IMR-90 (cell line): ENCODE data around the gene SLC8A1. TPM values are rescaled to one million over a fixed set of nuclear protein-coding genes. Genes with fewer than 3 reads are reported as not detected.

Experiments
- ATAC-seq: fragments of 200-7000 bp; cut with Tn5 transposase; 2 replicates; pipeline ENCODE4 v1.9.1; 2020; ENCODE audit warnings: low read depth, mild to moderate bottlenecking, moderate library complexity
- BruUV-seq: library from RNA; stranded (reverse); fragments of 400-500 nt; replicated peaks from 2 replicates; lab custom pipeline; 2021; lab: Mats Ljungman, UMichigan
- CTCF ChIA-PET: fragments of 300-600 bp; formaldehyde crosslinking; extraction: SDS; loops from one replicate; lab custom pipeline; 2021; ENCODE audit warnings: antibody characterized with exemption; lab: Yijun Ruan, JAX
- POLR2A ChIA-PET: fragments of 300-600 bp; sonication (Branson Sonifier 250); formaldehyde crosslinking; loops from one replicate; lab custom pipeline; 2022; ENCODE audit warnings: antibody characterized with exemption; ENCODE audit not compliant: unreplicated experiment; lab: Charles Lee
- DNase-seq: peaks from one replicate; pipeline ENCODE4 v3.0.0; 2013
- H2AFZ ChIP-seq: replicated peaks from 2 replicates; pipeline ENCODE3; 2013; ENCODE audit warnings: low read length, mild to moderate bottlenecking; ENCODE audit not compliant: poor library complexity
- H2AK5ac ChIP-seq: 2 replicates; pipeline ENCODE4 v1.6.1; 2013; ENCODE audit warnings: low read depth, low read length, inconsistent platforms
- H2AK9ac ChIP-seq: replicated peaks from 2 replicates; pipeline ENCODE3; 2013; ENCODE audit warnings: mild to moderate bottlenecking, low read depth, low read length, moderate library complexity; ENCODE audit not compliant: poor library complexity
- H2BK120ac ChIP-seq: 2 replicates; pipeline ENCODE4 v1.6.1; 2013; ENCODE audit warnings: low read depth, low read length, inconsistent platforms
- H2BK15ac ChIP-seq: 3 replicates; pipeline ENCODE4 v1.6.1; 2013; ENCODE audit warnings: low read depth, low read length, inconsistent platforms
- H2BK20ac ChIP-seq: 2 replicates; pipeline ENCODE4 v1.6.1; 2013; ENCODE audit warnings: low read depth, mild to moderate bottlenecking, inconsistent platforms, low read length, moderate library complexity
- H2BK5ac ChIP-seq: 2 replicates; pipeline ENCODE4 v1.6.1; 2013; ENCODE audit warnings: mild to moderate bottlenecking, low read depth, low read length, inconsistent platforms; ENCODE audit not compliant: poor library complexity, severe bottlenecking
- H3K14ac ChIP-seq: replicated peaks from 2 replicates; pipeline ENCODE4 v1.6.1; 2013; ENCODE audit warnings: low read depth, low read length, inconsistent platforms
- H3K18ac ChIP-seq: 2 replicates; pipeline ENCODE4 v1.6.1; 2013; ENCODE audit warnings: low read depth, low read length, control low read depth
- H3K23ac ChIP-seq: 2 replicates; pipeline ENCODE4 v1.6.1; 2013; ENCODE audit warnings: low read depth, low read length, inconsistent platforms
- H3K27ac ChIP-seq: 2 replicates; pipeline ENCODE4 v1.5.1; 2013; ENCODE audit warnings: mild to moderate bottlenecking, control low read depth, low read length; ENCODE audit not compliant: insufficient read depth
- H3K27me3 ChIP-seq: 2 replicates; pipeline ENCODE4 v1.6.1; 2013; ENCODE audit warnings: low read length; ENCODE audit not compliant: control insufficient read depth, insufficient read depth
- H3K36me3 ChIP-seq: 2 replicates; pipeline ENCODE4 v1.6.1; 2013; ENCODE audit warnings: low read length, mixed read lengths; ENCODE audit not compliant: control insufficient read depth, insufficient read depth
- H3K4ac ChIP-seq: 2 replicates; pipeline ENCODE4 v1.6.1; 2013; ENCODE audit warnings: low read depth, low read length, inconsistent platforms
- H3K4me1 ChIP-seq: 2 replicates; pipeline ENCODE4 v1.6.1; 2013; ENCODE audit warnings: low read length, mixed read lengths; ENCODE audit not compliant: control insufficient read depth, insufficient read depth
- H3K4me2 ChIP-seq: 2 replicates; pipeline ENCODE4 v1.6.1; 2013; ENCODE audit warnings: low read depth, mild to moderate bottlenecking, control low read depth, low read length, moderate library complexity
- H3K4me3 ChIP-seq: 2 replicates; pipeline ENCODE4 v1.5.1; 2013; ENCODE audit warnings: low read depth, mild to moderate bottlenecking, control low read depth, low read length, moderate library complexity; ENCODE audit not compliant: insufficient read depth
- H3K56ac ChIP-seq: 2 replicates; pipeline ENCODE4 v1.6.1; 2013; ENCODE audit warnings: low read length, inconsistent platforms; ENCODE audit not compliant: insufficient read depth; ENCODE audit errors: extremely low read depth
- H3K79me1 ChIP-seq, 2 experiments: 2 replicates each; pipeline ENCODE4 v1.6.1; 2013; ENCODE audit warnings: low read length in 2 of 2, inconsistent platforms in 1 of 2, low read depth in 1 of 2
- H3K9ac ChIP-seq: 2 replicates; pipeline ENCODE4 v1.6.1; 2013; ENCODE audit warnings: low read depth, low read length, control low read depth
- H3K9me1 ChIP-seq: 2 replicates; pipeline ENCODE4 v1.6.1; 2013; ENCODE audit warnings: low read length, inconsistent platforms; ENCODE audit not compliant: insufficient read depth
- H3K9me3 ChIP-seq: 2 replicates; pipeline ENCODE4 v1.6.1; 2013; ENCODE audit warnings: low read length; ENCODE audit not compliant: control insufficient read depth, insufficient read depth
- H4K20me1 ChIP-seq: 2 replicates; pipeline ENCODE4 v1.6.1; 2013; ENCODE audit warnings: low read length, inconsistent platforms; ENCODE audit not compliant: insufficient read depth
- H4K5ac ChIP-seq: 2 replicates; pipeline ENCODE4 v1.6.1; 2013; ENCODE audit warnings: mild to moderate bottlenecking, low read depth, low read length, control low read depth
- H4K8ac ChIP-seq, 2 experiments: 2 replicates each; pipeline ENCODE4 v1.6.1; 2013; ENCODE audit warnings: low read depth in 2 of 2, low read length in 2 of 2, control low read depth in 1 of 2, inconsistent platforms in 1 of 2
- H4K91ac ChIP-seq: 2 replicates; pipeline ENCODE4 v1.6.1; 2013; ENCODE audit warnings: low read depth, low read length, inconsistent platforms; ENCODE audit not compliant: insufficient read depth
- BHLHE40 ChIP-seq: fragments of 150-350 bp; IDR thresholded peaks from 2 replicates; pipeline ENCODE4 v1.6.1; 2016; ENCODE audit warnings: mild to moderate bottlenecking, low read depth, low read length
- CEBPB ChIP-seq: IDR thresholded peaks from 2 replicates; pipeline ENCODE4 v1.6.1; 2012; ENCODE audit warnings: low read depth, low read length, improper control_type of control experiment
- CHD1 ChIP-seq: IDR thresholded peaks from 2 replicates; pipeline ENCODE4 v1.6.1; 2012; ENCODE audit warnings: low read depth, low read length, improper control_type of control experiment
- CTCF ChIP-seq: conservative IDR thresholded peaks from 2 replicates; pipeline ENCODE4 v1.5.1; 2012; ENCODE audit warnings: mild to moderate bottlenecking, low read depth, low read length, improper control_type of control experiment
- ELK1 ChIP-seq: fragments of 150-350 bp; IDR thresholded peaks from 2 replicates; pipeline ENCODE4 v1.6.1; 2016; ENCODE audit warnings: low read depth, mild to moderate bottlenecking, low read length, moderate library complexity, borderline replicate concordance
- FOS ChIP-seq: fragments of 150-350 bp; IDR thresholded peaks from 2 replicates; pipeline ENCODE4 v1.6.1; 2016; ENCODE audit warnings: low read depth, low read length
- MAFK ChIP-seq: IDR thresholded peaks from 2 replicates; pipeline ENCODE4 v1.6.1; 2012; ENCODE audit warnings: low read depth, low read length, improper control_type of control experiment
- MAZ ChIP-seq: IDR thresholded peaks from 2 replicates; pipeline ENCODE4 v1.6.1; 2012; ENCODE audit warnings: low read depth, mild to moderate bottlenecking, low read length, improper control_type of control experiment, moderate library complexity, borderline replicate concordance
- MXI1 ChIP-seq: IDR thresholded peaks from 2 replicates; pipeline ENCODE4 v1.6.1; 2012; ENCODE audit warnings: low read depth, mild to moderate bottlenecking, low read length, moderate library complexity, borderline replicate concordance
- NFE2L2 ChIP-seq: fragments of 150-350 bp; IDR thresholded peaks from 2 replicates; pipeline ENCODE4 v1.6.1; 2016; ENCODE audit warnings: low read depth, mild to moderate bottlenecking, low read length
- POLR2A ChIP-seq: IDR thresholded peaks from 2 replicates; pipeline ENCODE4 v1.6.1; 2012; ENCODE audit warnings: mild to moderate bottlenecking, low read depth, low read length
- RAD21 ChIP-seq: IDR thresholded peaks from 2 replicates; pipeline ENCODE4 v1.6.1; 2012; ENCODE audit warnings: low read length, improper control_type of control experiment
- RCOR1 ChIP-seq: IDR thresholded peaks from 2 replicates; pipeline ENCODE4 v1.6.1; 2012; ENCODE audit warnings: mild to moderate bottlenecking, low read length, improper control_type of control experiment; ENCODE audit not compliant: insufficient replicate concordance
- RFX5 ChIP-seq: IDR thresholded peaks from 2 replicates; pipeline ENCODE4 v1.8.0; 2012; ENCODE audit warnings: low read depth, mild to moderate bottlenecking, low read length, moderate library complexity
- SMC3 ChIP-seq: fragments of 150-350 bp; IDR thresholded peaks from 2 replicates; pipeline ENCODE4 v1.6.1; 2016; ENCODE audit warnings: low read depth, mild to moderate bottlenecking, antibody characterized with exemption, low read length, moderate library complexity
- USF2 ChIP-seq: fragments of 150-350 bp; IDR thresholded peaks from 2 replicates; pipeline ENCODE4 v1.6.1; 2017; ENCODE audit warnings: mild to moderate bottlenecking, antibody characterized with exemption, low read length, low read depth
- WGBS, 2 experiments: methylation state at CpG; one replicate each; pipeline versions ENCODE4 v1.1.5 to v1.1.7; 2013; ENCODE audit warnings: missing lambda C conversion rate in 2 of 2; ENCODE audit not compliant: insufficient read length in 1 of 2; ENCODE audit errors: extremely low coverage in 2 of 2; 5-methylcytosine and 5-hydroxymethylcytosine counted together
- dilution Hi-C: fragments of 300-500 bp; cut with HindIII; formaldehyde crosslinking; loops from one replicate; pipeline ENCODE4 v1.14.3; 2018; ENCODE audit warnings: low sequenced_read_pairs; ENCODE audit not compliant: unreplicated experiment
- in situ Hi-C: fragments of 300-500 bp; cut with MboI; formaldehyde crosslinking; loops from 3 replicates; pipeline ENCODE4 v1.14.3; 2019; ENCODE audit warnings: low sequenced_read_pairs, inconsistent platforms, mixed read lengths
- intact Hi-C: fragments of 100-400 bp; cut with micrococcal nuclease; formaldehyde crosslinking; loops from 2 replicates; pipeline ENCODE4 v1.10.0; 2022
- polyA plus RNA-seq, 3 experiments: library from polyadenylated mRNA; depleted of rRNA; stranded (reverse); fragments of >200 nt; gene quantifications; 2 replicates each; pipeline ENCODE4 v1.2.3, GENCODE V29; 2012; ENCODE audit warnings: low replicate concordance in 1 of 3
- total RNA-seq: library from RNA; depleted of rRNA; stranded (reverse); fragments of >200 nt; gene quantifications from 2 replicates; pipeline ENCODE4 v1.2.3, GENCODE V29; 2012

SLC8A1 gene
- total and polyA plus RNA-seq, 2 of the 4 experiments (the other 2 are of a cell fraction): 7.7 to 57.0 TPM

GRCh38 chr2:40115348-40115747 lies 336.5 kb downstream of the SLC8A1 start:
- no peak overlapping the region for H2AFZ ChIP-seq
- H3K4me2 ChIP-seq: no peak overlapping the region
- peak overlapping the region; percentile 81; the same call in 1 of the 2 replicates for H2BK20ac ChIP-seq
- no peak overlapping the region for H3K27ac ChIP-seq
- no peak overlapping the region for H3K56ac ChIP-seq
- H4K5ac ChIP-seq: peak overlapping the region; percentile 64; the same call in 1 of the 2 replicates
- no TSS peak for BruUV-seq
- peaks cover 8% of the 10 kb centered on the region for H3K9me1 ChIP-seq
- H4K91ac ChIP-seq: no peak overlapping the region; the same call in 1 of the 2 replicates
- no peak overlapping the region for H2AK9ac ChIP-seq
- H3K4ac ChIP-seq: peak overlapping the region; percentile 7
- in situ Hi-C loops (no loop called here), dilution Hi-C loops (no loop called here), intact Hi-C loops (no loop called here)
- no peaks in the 10 kb centered on the region for H3K27me3 ChIP-seq
- no peaks in the 10 kb centered on the region for H4K20me1 ChIP-seq
- H3K14ac ChIP-seq: no peak overlapping the region
- peak overlapping the region; percentile 71 for H2BK120ac ChIP-seq
- no peak overlapping the region for H3K4me3 ChIP-seq
- ATAC-seq: no peak
- H3K79me1 ChIP-seq: peaks cover 3 to 7% of the 10 kb centered on the region in 2 experiments; a peak in 2 of 4 replicates
- H3K36me3 ChIP-seq: peaks cover 12% of the 10 kb centered on the region
- no peaks in the 10 kb centered on the region; the same call in 1 of the 2 replicates for H3K4me1 ChIP-seq
- 100% methylated on average over 4 of the region's 12 CpGs; no CpG with 5 or more reads in 1 of the 2 experiments for WGBS, 2 experiments
- H3K18ac ChIP-seq: peak overlapping the region; percentile 34; the same call in 1 of the 2 replicates
- TF ChIP-seq CEBPB: no peak
- no peak for TF ChIP-seq BHLHE40
- TF ChIP-seq RAD21: no peak
- no peak for TF ChIP-seq ELK1
- no peak for TF ChIP-seq POLR2A
- TF ChIP-seq CTCF: no peak
- no peak for TF ChIP-seq MAZ
- no peak for TF ChIP-seq SMC3
- no peak for TF ChIP-seq USF2
- TF ChIP-seq RFX5: no peak
- no peak for TF ChIP-seq MXI1
- TF ChIP-seq FOS: no peak
- no peak for TF ChIP-seq CHD1
- TF ChIP-seq RCOR1: no peak
- TF ChIP-seq NFE2L2: no peak
- no peak for TF ChIP-seq MAFK
- H3K9ac ChIP-seq: no peak overlapping the region
- H2BK15ac ChIP-seq: peak overlapping the region; percentile 50; the same call in 2 of the 3 replicates
- ChIA-PET POLR2A (no interaction called here), CTCF (no interaction called here)
- DNase-seq: no peak
- peak overlapping the region; percentile 29 for H2BK5ac ChIP-seq
- H3K23ac ChIP-seq: no peak overlapping the region
- H2AK5ac ChIP-seq: peak overlapping the region; percentile 86
- peak overlapping the region; percentile 25 to 42; a peak in 2 of 4 replicates for H4K8ac ChIP-seq
- no peaks in the 10 kb centered on the region for H3K9me3 ChIP-seq
